H1 (cell line): ENCODE results near the gene PRDM1. TPM values are rescaled to one million over a fixed set of nuclear protein-coding genes. Genes with fewer than 3 reads are reported as not detected.

Experiments used
- CTCF ChIA-PET: fragments of 300-600 bp; sonication (Branson Sonifier 250); formaldehyde crosslinking; loops from one replicate; lab custom pipeline; 2021; ENCODE audit not compliant: partially characterized antibody; lab: Charles Lee
- POLR2A ChIA-PET: fragments of 300-600 bp; sonication (Branson Sonifier 250); formaldehyde crosslinking; loops from one replicate; lab custom pipeline; 2021; ENCODE audit warnings: inconsistent platforms; ENCODE audit not compliant: partially characterized antibody; lab: Charles Lee
- DNase-seq, 2 experiments: peaks; one replicate each; pipeline versions ENCODE4 v3.0.0 to v3.0.0-alpha.2; 2010 to 2022; ENCODE audit warnings: low spot score in 2 of 2, low read depth in 1 of 2, mixed read lengths in 1 of 2
- FAIRE-seq: peaks from 2 replicates; lab custom pipeline; 2011; peaks lifted over from hg19 to GRCh38; lab: Jason Lieb, UNC
- H2AFZ ChIP-seq: 2 replicates; pipeline ENCODE4 v1.8.1; 2012; ENCODE audit warnings: low read length, inconsistent platforms
- H2AK5ac ChIP-seq: 2 replicates; pipeline ENCODE4 v1.6.1; 2013; ENCODE audit warnings: low read depth, low read length
- H2BK120ac ChIP-seq: replicated peaks from 2 replicates; pipeline ENCODE3; 2013; ENCODE audit warnings: low read depth, low read length, inconsistent platforms
- H2BK12ac ChIP-seq: 2 replicates; pipeline ENCODE4 v1.6.1; 2013; ENCODE audit warnings: low read depth, low read length
- H2BK15ac ChIP-seq: 2 replicates; pipeline ENCODE4 v1.6.1; 2013; ENCODE audit warnings: low read length
- H2BK20ac ChIP-seq: 2 replicates; pipeline ENCODE4 v1.6.1; 2013; ENCODE audit warnings: low read length
- H2BK5ac ChIP-seq: 2 replicates; pipeline ENCODE4 v1.6.1; 2013; ENCODE audit warnings: low read depth, low read length
- H3K14ac ChIP-seq: 2 replicates; pipeline ENCODE4 v1.6.1; 2013; ENCODE audit warnings: inconsistent platforms; ENCODE audit not compliant: insufficient read length
- H3K18ac ChIP-seq: 2 replicates; pipeline ENCODE4 v1.6.1; 2013; ENCODE audit warnings: low read length; ENCODE audit errors: extremely low read depth
- H3K23ac ChIP-seq: 2 replicates; pipeline ENCODE4 v1.6.1; 2013; ENCODE audit warnings: inconsistent platforms; ENCODE audit not compliant: insufficient read length
- H3K23me2 ChIP-seq: 2 replicates; pipeline ENCODE4 v1.6.1; 2013; ENCODE audit warnings: low read depth, low read length
- H3K27ac ChIP-seq: 2 replicates; pipeline ENCODE4 v1.6.1; 2011; ENCODE audit warnings: low read depth, low read length, inconsistent platforms
- H3K27me3 ChIP-seq, 4 experiments: replicated peaks in 1 of 4; 1 replicate in 1 of 4; 2 replicates in 3 of 4; pipeline versions ENCODE4 v1.6.1 to v1.8.1; 2011 to 2013; ENCODE audit warnings: low read length in 3 of 4, mild to moderate bottlenecking in 3 of 4, inconsistent platforms in 2 of 4, mixed read lengths in 2 of 4, moderate library complexity in 1 of 4; ENCODE audit not compliant: control insufficient read depth in 3 of 4, insufficient read depth in 3 of 4; ENCODE audit errors: extremely low read depth in 1 of 4
- H3K36me3 ChIP-seq, 4 experiments: 2 replicates each; pipeline versions ENCODE4 v1.6.1 to v1.8.1; 2011 to 2013; ENCODE audit warnings: mild to moderate bottlenecking in 4 of 4, low read length in 3 of 4, moderate library complexity in 2 of 4, control low read depth in 1 of 4, inconsistent platforms in 1 of 4; ENCODE audit not compliant: insufficient read depth in 4 of 4, control insufficient read depth in 2 of 4
- H3K4ac ChIP-seq: replicated peaks from 2 replicates; pipeline ENCODE3; 2013; ENCODE audit warnings: low read length, low read depth, mixed read lengths, inconsistent platforms; ENCODE audit not compliant: insufficient read length
- H3K4me1 ChIP-seq, 4 experiments: replicated peaks in 1 of 4; 1 replicate in 1 of 4; 2 replicates in 3 of 4; pipeline versions ENCODE4 v1.6.1 to v1.8.1; 2011 to 2013; ENCODE audit warnings: low read length in 3 of 4, inconsistent platforms in 2 of 4, mixed read lengths in 1 of 4; ENCODE audit not compliant: insufficient read depth in 4 of 4, control insufficient read depth in 3 of 4
- H3K4me2 ChIP-seq, 2 experiments: 2 replicates each; pipeline versions ENCODE4 v1.6.1 to v1.8.1; 2011 to 2013; ENCODE audit warnings: low read depth in 2 of 2, low read length in 2 of 2, control low read depth in 1 of 2, inconsistent platforms in 1 of 2, mild to moderate bottlenecking in 1 of 2; ENCODE audit not compliant: insufficient read depth in 1 of 2
- H3K4me3 ChIP-seq, 4 experiments: fragments of 200-600, 300-600 bp in 1 of 4; sonication (generic), shearing (Covaris generic), sonication (Bioruptor Twin) in 1 of 4; 2 replicates each; pipeline versions ENCODE4 v1.5.1 to v1.8.1; 2011 to 2016; ENCODE audit warnings: low read length in 4 of 4, low read depth in 3 of 4, control low read depth in 2 of 4, inconsistent platforms in 2 of 4, mild to moderate bottlenecking in 2 of 4, mixed read lengths in 1 of 4, moderate library complexity in 1 of 4; ENCODE audit not compliant: insufficient read depth in 2 of 4; ENCODE audit errors: extremely low read depth in 1 of 4
- H3K56ac ChIP-seq: replicated peaks from 2 replicates; pipeline ENCODE3; 2013; ENCODE audit warnings: low read depth, mild to moderate bottlenecking, mixed read lengths, low read length, inconsistent platforms; ENCODE audit not compliant: insufficient read length
- H3K79me1 ChIP-seq: 2 replicates; pipeline ENCODE4 v1.6.1; 2013; ENCODE audit warnings: low read depth, low read length, control low read depth
- H3K79me2 ChIP-seq, 2 experiments: 2 replicates each; pipeline versions ENCODE4 v1.6.1 to v1.8.1; 2012 to 2013; ENCODE audit warnings: low read length in 2 of 2, mild to moderate bottlenecking in 2 of 2, inconsistent platforms in 1 of 2; ENCODE audit not compliant: insufficient read depth in 2 of 2, control insufficient read depth in 1 of 2
- H3K9ac ChIP-seq, 4 experiments: replicated peaks in 1 of 4; 1 replicate in 1 of 4; 2 replicates in 3 of 4; pipeline versions ENCODE4 v1.6.1 to v1.8.1; 2011 to 2013; ENCODE audit warnings: low read depth in 3 of 4, low read length in 3 of 4, control low read depth in 2 of 4, mild to moderate bottlenecking in 2 of 4, moderate library complexity in 2 of 4, inconsistent platforms in 1 of 4; ENCODE audit errors: extremely low read depth in 1 of 4
- H3K9me3 ChIP-seq, 2 experiments: 2 replicates each; pipeline versions ENCODE4 v1.6.1 to v1.8.1; 2012 to 2013; ENCODE audit warnings: mild to moderate bottlenecking in 2 of 2, moderate library complexity in 2 of 2, control low read depth in 1 of 2, inconsistent platforms in 1 of 2, low read depth in 1 of 2, low read length in 1 of 2, mixed read lengths in 1 of 2; ENCODE audit not compliant: insufficient read depth in 2 of 2
- H4K20me1 ChIP-seq, 2 experiments: replicated peaks in 1 of 2; 2 replicates each; pipeline versions ENCODE3 to v1.8.1; 2011 to 2013; ENCODE audit warnings: inconsistent platforms in 2 of 2, low read length in 2 of 2, mild to moderate bottlenecking in 1 of 2; ENCODE audit not compliant: insufficient read depth in 2 of 2, control insufficient read depth in 1 of 2
- H4K5ac ChIP-seq: 2 replicates; pipeline ENCODE4 v1.6.1; 2013; ENCODE audit warnings: low read length, low read depth, mixed read lengths, inconsistent platforms; ENCODE audit not compliant: insufficient read length
- H4K8ac ChIP-seq: 2 replicates; pipeline ENCODE4 v1.8.0; 2013; ENCODE audit warnings: mild to moderate bottlenecking, moderate library complexity, low read length, inconsistent platforms; ENCODE audit not compliant: insufficient read depth; ENCODE audit errors: extremely low read depth
- H4K91ac ChIP-seq: replicated peaks from 2 replicates; pipeline ENCODE3; 2013; ENCODE audit warnings: low read length, mixed read lengths, inconsistent platforms; ENCODE audit not compliant: insufficient read length
- CBX8 ChIP-seq: fragments of 300-800, 300-1000 bp; sonication (generic); IDR thresholded peaks from 2 replicates; pipeline ENCODE4 v1.7.1; 2016; ENCODE audit warnings: low read depth, low read length, borderline replicate concordance
- CHD1 ChIP-seq: IDR thresholded peaks from 2 replicates; pipeline ENCODE4 v1.6.1; 2012; ENCODE audit warnings: low read depth, low read length, improper control_type of control experiment
- CHD2 ChIP-seq: IDR thresholded peaks from 2 replicates; pipeline ENCODE4 v1.6.1; 2012; ENCODE audit warnings: low read length, improper control_type of control experiment
- GTF2F1 ChIP-seq: IDR thresholded peaks from 2 replicates; pipeline ENCODE4 v1.6.1; 2012; ENCODE audit warnings: low read depth, low read length, improper control_type of control experiment, borderline replicate concordance
- HDAC2 ChIP-seq, 2 experiments: fragments of 300-600 bp in 1 of 2; sonication (generic) in 1 of 2; IDR thresholded peaks; 2 replicates each; pipeline ENCODE4 v1.6.1; 2011 to 2012; ENCODE audit warnings: low read depth in 2 of 2, low read length in 2 of 2, mild to moderate bottlenecking in 2 of 2, moderate library complexity in 2 of 2, borderline replicate concordance in 1 of 2, inconsistent platforms in 1 of 2
- HDAC6 ChIP-seq: IDR thresholded peaks from one replicate; pipeline ENCODE4 v1.7.1; 2012; ENCODE audit warnings: low read depth, mild to moderate bottlenecking, inconsistent platforms, low read length, moderate library complexity
- JUND ChIP-seq: IDR thresholded peaks from 2 replicates; pipeline ENCODE4 v1.6.1; 2011; ENCODE audit warnings: mild to moderate bottlenecking, improper control_type of control experiment, low read length
- NANOG ChIP-seq: IDR thresholded peaks from 2 replicates; pipeline ENCODE4 v1.6.1; 2011; ENCODE audit warnings: low read length, low read depth, mild to moderate bottlenecking, inconsistent platforms; ENCODE audit not compliant: insufficient read depth, poor library complexity, severe bottlenecking
- PHF8 ChIP-seq: fragments of 200-600 bp; sonication (generic); conservative IDR thresholded peaks from 2 replicates; pipeline ENCODE4 v1.7.1; 2012; ENCODE audit warnings: low read depth, mild to moderate bottlenecking, inconsistent platforms, low read length, moderate library complexity
- POLR2AphosphoS5 ChIP-seq: IDR thresholded peaks from 2 replicates; pipeline ENCODE4 v1.6.1; 2011; ENCODE audit warnings: low read depth, low read length
- RAD21 ChIP-seq, 2 experiments: IDR thresholded peaks in 1 of 2; conservative IDR thresholded peaks in 1 of 2; 2 replicates each; pipeline ENCODE4 v1.6.1; 2011; ENCODE audit warnings: low read depth in 2 of 2, low read length in 2 of 2, improper control_type of control experiment in 1 of 2, inconsistent platforms in 1 of 2, mild to moderate bottlenecking in 1 of 2, moderate library complexity in 1 of 2
- SIX5 ChIP-seq: IDR thresholded peaks from 2 replicates; pipeline ENCODE4 v1.6.1; 2011; ENCODE audit warnings: mild to moderate bottlenecking, low read depth, low read length
- TEAD4 ChIP-seq: IDR thresholded peaks from 2 replicates; pipeline ENCODE4 v1.6.1; 2012; ENCODE audit warnings: low read depth, low read length, inconsistent platforms, mixed read lengths
- WGBS, 2 experiments: shearing (Covaris generic) in 1 of 2; methylation state at CpG; one replicate each; pipeline versions ENCODE4 v1.1.6 to v1.1.7; 2013 to 2015; ENCODE audit warnings: low lambda C conversion rate in 2 of 2, mixed read lengths in 2 of 2, inconsistent platforms in 1 of 2, low coverage in 1 of 2, missing lambda C conversion rate in 1 of 2; ENCODE audit not compliant: insufficient replicate concordance in 2 of 2, insufficient coverage in 1 of 2, insufficient read length in 1 of 2; ENCODE audit errors: extremely low coverage in 1 of 2, missing lambda C conversion rate in 1 of 2; 5-methylcytosine and 5-hydroxymethylcytosine counted together
- polyA plus RNA-seq, 7 experiments: library from polyadenylated mRNA; depleted of rRNA in 3 of 7; stranded (reverse) in 5 of 7; unstranded in 2 of 7; fragments of >200 nt in 5 of 7; fragments of 200-250 nt in 2 of 7; gene quantifications; 1 replicate in 5 of 7; 2 replicates in 1 of 7; 4 replicates in 1 of 7; pipeline versions ENCODE4 v1.2.1 to v1.2.3, GENCODE V29; 2011 to 2013; ENCODE audit warnings: missing spikeins in 2 of 7, mixed read lengths in 2 of 7
- total RNA-seq: library from RNA; stranded (reverse); fragmentation: NEBNext Ultra II Directional; extraction: Animal tissue kit (Norgen Biotek cat#: 25700); gene quantifications from 2 replicates; pipeline ENCODE4 v1.2.1, GENCODE V29; 2021

The PRDM1 gene
- total and polyA plus RNA-seq, 2 of the 8 experiments (the other 6 are each of a cell fraction or from before 2014, with no cell fraction given): 0.21 to 0.74 TPM

GRCh38 chr6:106046854-106047200 lies 39.3 kb upstream of the PRDM1 start:
- Histone ChIP-seq H3K27ac (no peak overlapping the region), H2BK15ac (no peak overlapping the region), H3K56ac (no peak overlapping the region), H2BK120ac (no peak overlapping the region), H3K4me1 (peaks cover 0 to 3% (median 3%) of the 10 kb centered on the region in 4 experiments; a peak in 4 of 7 replicates), H2BK20ac (no peak overlapping the region), H4K91ac (no peak overlapping the region), H3K9me3 (no peaks in the 10 kb centered on the region), H3K4me2 (no peak overlapping the region), H2BK12ac (no peak overlapping the region), H3K9ac (no peak overlapping the region), H4K20me1 (no peaks in the 10 kb centered on the region), H3K79me1 (no peaks in the 10 kb centered on the region), H2BK5ac (no peak overlapping the region), H3K4ac (no peak overlapping the region), H4K5ac (no peak overlapping the region), H3K4me3 (no peak overlapping the region), H3K27me3 (peaks cover 0 to 2% (median under 1%) of the 10 kb centered on the region in 4 experiments; a peak in 2 of 7 replicates), H3K79me2 (no peaks in the 10 kb centered on the region), H3K18ac (no peak overlapping the region), H3K23me2 (no peaks in the 10 kb centered on the region), H2AK5ac (no peak overlapping the region), H3K14ac (no peak overlapping the region), H4K8ac (no peak overlapping the region), H2AFZ (no peak overlapping the region), H3K36me3 (no peaks in the 10 kb centered on the region), H3K23ac (no peak overlapping the region)
- ChIA-PET CTCF (interaction anchor here (0.5 to 2.2 kb wide), 2 partner anchors 64 to 211 kb away, joined by 3 to 5 read pairs; no protein-coding TSS in a partner anchor), POLR2A (no interaction called here)
- DNase-seq (no peak), FAIRE-seq (no peak)
- 67% methylated on average over 1 of the region's 1 CpG; no CpG with 5 or more reads in 1 of the 2 experiments for WGBS, 2 experiments
- no peak for TF ChIP-seq GTF2F1
- TF ChIP-seq NANOG: no peak
- TF ChIP-seq POLR2AphosphoS5: no peak
- TF ChIP-seq TEAD4: no peak
- TF ChIP-seq HDAC6: no peak
- no peak for TF ChIP-seq JUND
- TF ChIP-seq CHD1: no peak
- no peak for TF ChIP-seq SIX5
- no peak for TF ChIP-seq PHF8
- TF ChIP-seq RAD21 (IDR thresholded peaks at IDR 0.05 in 1 of 2, conservative IDR thresholded peaks at IDR 0.05 in 1 of 2; ENCODE audit: low read depth in 2 of 2, low read length in 2 of 2): no peak
- TF ChIP-seq HDAC2 (IDR thresholded peaks at IDR 0.05; ENCODE audit: borderline replicate concordance in 1 of 2, low read depth in 2 of 2, low read length in 2 of 2): no peak
- no peak for TF ChIP-seq CBX8
- TF ChIP-seq CHD2: no peak
- TF ChIP-seq, all 59 proteins: peak for 0
